Measurements from ENCODE around the gene FOXC2. TPM values are rescaled to one million over a fixed set of nuclear protein-coding genes. Genes with fewer than 3 reads are reported as not detected.

FOXC2 gene
- polyA plus RNA-seq, 3 donors = not detected

DNA sequence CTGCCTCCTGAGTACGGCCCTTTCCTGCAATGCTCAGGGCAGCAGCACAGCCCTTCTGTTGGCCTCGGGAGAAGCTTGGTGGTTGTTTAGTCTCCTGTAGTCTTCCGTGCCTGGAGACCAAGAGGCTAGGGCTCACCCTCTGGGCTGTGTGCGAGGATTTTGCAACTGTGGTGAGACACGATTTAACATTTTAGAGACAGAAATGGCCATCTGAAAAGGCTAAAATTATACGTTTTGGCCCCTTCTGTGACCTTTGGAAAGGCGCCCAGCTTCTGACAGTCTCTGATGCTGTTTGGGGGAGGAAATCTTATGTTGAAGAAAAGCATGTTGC, 44.9 kb downstream of the FOXC2 start:
- 83% methylated on average over 5 of the region's 7 CpGs for WGBS (ENCODE audit: insufficient coverage)
- H3K36me3 Mint-ChIP-seq = no peaks in the 10 kb centered on the region

DNA sequence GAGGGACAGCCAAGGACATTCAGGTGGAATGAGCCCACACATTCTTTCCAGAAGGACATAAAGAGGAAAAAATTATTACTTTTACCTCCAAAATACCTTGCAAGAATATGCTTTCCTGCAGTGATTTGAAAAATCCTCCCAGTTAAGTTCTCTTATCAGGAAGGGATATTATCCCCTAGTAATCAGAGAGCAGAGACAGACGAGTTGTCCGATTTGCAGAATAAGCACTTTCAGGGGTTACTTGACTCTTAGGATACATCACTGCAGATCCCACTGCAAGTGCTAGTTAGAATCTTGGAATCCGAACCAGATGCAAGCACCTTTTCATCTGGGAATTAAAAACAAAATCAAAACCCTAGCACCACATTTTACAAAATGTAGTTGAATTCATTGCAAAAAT, 45.3 kb downstream of the FOXC2 start:
- Mint-ChIP-seq H3K4me3 (no peak overlapping the region), H3K4me1 (no peaks in the 10 kb centered on the region), H3K27me3 (ENCODE audit: low read depth in 3 of 3) (peaks cover 0 to 8% (median 5%) of the 10 kb centered on the region in 3 donors), H3K36me3 (no peaks in the 10 kb centered on the region), H3K9me3 (peaks cover 0 to 4% (median 3%) of the 10 kb centered on the region in 7 donors), H3K27ac (no peak overlapping the region)
- no peaks in the 10 kb centered on the region for H3K27me3 ChIP-seq (ENCODE audit: control insufficient read depth in 2 of 2, insufficient read depth in 2 of 2, low read length in 2 of 2)
- no peaks in the 10 kb centered on the region for H3K36me3 ChIP-seq (replicated peaks in 1 of 2; ENCODE audit: control insufficient read depth in 1 of 2, insufficient read depth in 2 of 2, low read length in 2 of 2)
- no CpG with 5 or more reads among the region's 3 CpGs for WGBS (ENCODE audit: insufficient coverage)
- H3K27ac ChIP-seq (ENCODE audit: low read depth in 1 of 2, low read length in 2 of 2) = no peak overlapping the region
- H4K20me1 ChIP-seq (ENCODE audit: insufficient read depth, low read length) = no peaks in the 10 kb centered on the region
- H3K4me2 ChIP-seq (replicated peaks; ENCODE audit: extremely low read depth, low read length, poor library complexity, severe bottlenecking) = no peak overlapping the region
- no peak for DNase-seq
- H3K9ac ChIP-seq (ENCODE audit: insufficient read depth, low read length, poor library complexity, severe bottlenecking) = no peak overlapping the region
- no peaks in the 10 kb centered on the region for H3K9me3 ChIP-seq (replicated peaks in 1 of 2; ENCODE audit: control insufficient read depth in 1 of 2, insufficient read depth in 1 of 2, low read length in 2 of 2)
- no peak overlapping the region for H3K4me3 ChIP-seq (replicated peaks in 1 of 3; ENCODE audit: low read depth in 2 of 3, low read length in 3 of 3)
- intact Hi-C loops (cut with micrococcal nuclease) = no loop called here
- H3K4me1 ChIP-seq (ENCODE audit: control insufficient read depth in 1 of 2, insufficient read depth in 2 of 2, low read length in 2 of 2) = no peaks in the 10 kb centered on the region
- TF ChIP-seq, protein P1, sequence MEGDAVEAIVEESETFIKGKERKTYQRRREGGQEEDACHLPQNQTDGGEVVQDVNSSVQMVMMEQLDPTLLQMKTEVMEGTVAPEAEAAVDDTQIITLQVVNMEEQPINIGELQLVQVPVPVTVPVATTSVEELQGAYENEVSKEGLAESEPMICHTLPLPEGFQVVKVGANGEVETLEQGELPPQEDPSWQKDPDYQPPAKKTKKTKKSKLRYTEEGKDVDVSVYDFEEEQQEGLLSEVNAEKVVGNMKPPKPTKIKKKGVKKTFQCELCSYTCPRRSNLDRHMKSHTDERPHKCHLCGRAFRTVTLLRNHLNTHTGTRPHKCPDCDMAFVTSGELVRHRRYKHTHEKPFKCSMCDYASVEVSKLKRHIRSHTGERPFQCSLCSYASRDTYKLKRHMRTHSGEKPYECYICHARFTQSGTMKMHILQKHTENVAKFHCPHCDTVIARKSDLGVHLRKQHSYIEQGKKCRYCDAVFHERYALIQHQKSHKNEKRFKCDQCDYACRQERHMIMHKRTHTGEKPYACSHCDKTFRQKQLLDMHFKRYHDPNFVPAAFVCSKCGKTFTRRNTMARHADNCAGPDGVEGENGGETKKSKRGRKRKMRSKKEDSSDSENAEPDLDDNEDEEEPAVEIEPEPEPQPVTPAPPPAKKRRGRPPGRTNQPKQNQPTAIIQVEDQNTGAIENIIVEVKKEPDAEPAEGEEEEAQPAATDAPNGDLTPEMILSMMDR (IDR thresholded peaks at IDR 0.05) = no peak
- H2AFZ ChIP-seq (ENCODE audit: insufficient read depth, low read depth, low read length, poor library complexity, severe bottlenecking) = no peak overlapping the region
- H3K79me2 ChIP-seq (ENCODE audit: insufficient read depth, low read length) = no peaks in the 10 kb centered on the region

More for the DNA sequence above, 44.9 kb downstream of the FOXC2 start:
- no peak for DNase-seq
- no peak overlapping the region for H3K27ac Mint-ChIP-seq
- Histone ChIP-seq H2AFZ (ENCODE audit: insufficient read depth, low read depth, low read length, poor library complexity, severe bottlenecking) (no peak overlapping the region), H3K4me2 (replicated peaks; ENCODE audit: extremely low read depth, low read length, poor library complexity, severe bottlenecking) (no peak overlapping the region), H3K27me3 (ENCODE audit: control insufficient read depth in 2 of 2, insufficient read depth in 2 of 2, low read length in 2 of 2) (no peaks in the 10 kb centered on the region), H3K27ac (ENCODE audit: low read depth in 1 of 2, low read length in 2 of 2) (no peak overlapping the region), H3K4me1 (ENCODE audit: control insufficient read depth in 1 of 2, insufficient read depth in 2 of 2, low read length in 2 of 2) (no peaks in the 10 kb centered on the region), H3K79me2 (ENCODE audit: insufficient read depth, low read length) (no peaks in the 10 kb centered on the region), H3K36me3 (replicated peaks in 1 of 2; ENCODE audit: control insufficient read depth in 1 of 2, insufficient read depth in 2 of 2, low read length in 2 of 2) (no peaks in the 10 kb centered on the region), H3K9me3 (replicated peaks in 1 of 2; ENCODE audit: control insufficient read depth in 1 of 2, insufficient read depth in 1 of 2, low read length in 2 of 2) (no peaks in the 10 kb centered on the region), H3K9ac (ENCODE audit: insufficient read depth, low read length, poor library complexity, severe bottlenecking) (no peak overlapping the region), H3K4me3 (replicated peaks in 1 of 3; ENCODE audit: low read depth in 2 of 3, low read length in 3 of 3) (no peak overlapping the region), H4K20me1 (ENCODE audit: insufficient read depth, low read length) (no peaks in the 10 kb centered on the region)
- H3K4me1 Mint-ChIP-seq = no peaks in the 10 kb centered on the region
- H3K27me3 Mint-ChIP-seq (ENCODE audit: low read depth in 3 of 3) = peaks cover 0 to 8% (median 5%) of the 10 kb centered on the region in 3 donors
- H3K4me3 Mint-ChIP-seq = no peak overlapping the region
- intact Hi-C loops (cut with micrococcal nuclease) = no loop called here
- H3K9me3 Mint-ChIP-seq = peaks cover 0 to 8% (median 3%) of the 10 kb centered on the region in 7 donors
- TF ChIP-seq, protein P1 (IDR thresholded peaks at IDR 0.05) = no peak

All from CD14-positive monocyte (primary cell).